ENCODE results near the gene GGTA1.

- no peak for TF ChIP-seq CTCF (conservative IDR thresholded peaks at IDR 0.05 in 1 of 2, IDR thresholded peaks at IDR 0.05 in 1 of 2; ENCODE audit: low read depth in 1 of 2, low read length in 2 of 2)
- TF ChIP-seq EZH2 (IDR thresholded peaks at IDR 0.05; ENCODE audit: low read length, missing control alignments) = no peak
Observed at GRCh38 chr9:121509180-121509579, 9.5 kb upstream of the GGTA1 start.

All from fibroblast of lung (primary cell).